GM18519 (cell line): ENCODE data around the gene USP7.

Source experiments
- ATAC-seq: cut with Tn5 transposase; IDR thresholded peaks from one replicate; pipeline ENCODE4 v1.9.1; 2021; ENCODE audit warnings: mild to moderate bottlenecking, moderate library complexity; ENCODE audit not compliant: unreplicated experiment, low FRiP score

USP7 gene

GRCh38 chr16:8867216-8867931 is 96.3 kb downstream of the USP7 start:
- ATAC-seq, result no peak

GRCh38 chr16:8866884-8867215 is 96.9 kb downstream of the USP7 start:
- ATAC-seq, result no peak

DNA sequence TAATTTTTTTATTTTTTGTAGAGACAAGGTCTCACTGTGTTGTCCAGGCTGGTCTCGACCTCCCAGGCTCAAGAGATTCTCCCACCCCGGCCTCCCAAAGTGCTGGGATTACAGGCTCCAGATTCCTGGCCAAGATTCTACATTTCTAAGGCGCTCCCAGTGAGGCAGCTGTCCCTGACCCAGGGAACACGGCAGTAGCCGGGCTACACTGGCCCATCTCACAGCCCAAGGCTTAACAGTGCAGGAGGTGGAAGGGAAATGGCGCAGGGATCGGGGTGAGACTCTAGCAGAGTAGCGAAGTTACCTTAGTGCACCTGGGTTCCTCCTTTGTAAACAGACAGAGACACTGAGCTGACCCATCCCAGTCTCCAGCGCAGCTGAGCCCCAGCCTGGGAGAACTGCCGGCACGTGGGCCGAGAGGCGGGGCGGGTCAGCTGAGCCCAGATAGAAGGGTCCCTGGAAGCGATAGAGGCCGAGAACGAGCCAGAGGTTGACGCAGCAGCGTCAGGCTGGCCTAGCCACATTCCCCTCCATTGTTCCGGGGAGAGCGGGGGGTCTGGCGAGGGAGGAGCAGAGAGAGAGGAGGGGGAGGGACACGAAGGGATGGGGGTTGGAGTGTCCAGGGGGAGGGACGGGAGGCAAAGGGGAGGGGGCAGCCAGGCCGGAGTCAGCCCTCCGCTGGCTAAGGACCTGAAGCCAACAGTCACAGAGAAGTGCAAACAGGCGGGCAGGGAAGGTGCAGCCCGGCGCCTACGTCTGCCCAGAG is 97.4 kb downstream of the USP7 start:
- no peak for ATAC-seq

DNA sequence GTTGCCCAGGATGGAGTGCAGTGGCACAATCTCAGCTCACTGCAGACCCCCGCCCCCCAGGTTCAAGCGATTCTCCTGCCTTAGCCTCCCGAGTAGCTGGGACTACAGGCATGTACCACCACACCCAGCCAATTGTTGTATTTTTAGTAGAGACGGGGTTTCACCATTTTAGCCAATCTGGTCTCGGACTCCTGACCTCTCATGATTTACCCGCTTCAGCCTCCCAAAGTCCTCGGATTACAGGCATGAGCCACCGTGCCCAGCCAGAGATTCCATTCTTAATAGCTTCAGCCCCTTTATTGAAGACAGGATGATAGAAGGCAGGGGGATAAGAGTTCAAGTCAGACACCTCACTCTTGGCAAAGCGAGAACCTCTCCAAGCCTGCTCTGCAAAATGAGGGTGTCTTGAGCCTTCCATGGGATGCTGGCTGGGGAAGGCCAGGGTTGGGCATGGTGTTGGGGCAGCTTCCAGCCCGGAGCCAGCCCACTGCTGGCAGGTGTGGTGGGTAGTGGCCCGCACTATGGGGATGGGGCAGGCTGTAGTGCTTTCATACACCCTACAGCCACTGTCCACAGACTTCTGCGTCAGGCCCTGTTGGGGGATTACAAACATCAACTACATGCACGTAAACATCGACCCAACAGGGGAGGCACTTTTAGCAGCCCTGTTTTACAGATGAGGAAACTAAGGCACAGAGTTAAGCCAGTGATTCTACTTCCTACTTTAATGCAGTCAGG is 98.4 kb downstream of the USP7 start:
- no peak for ATAC-seq

DNA sequence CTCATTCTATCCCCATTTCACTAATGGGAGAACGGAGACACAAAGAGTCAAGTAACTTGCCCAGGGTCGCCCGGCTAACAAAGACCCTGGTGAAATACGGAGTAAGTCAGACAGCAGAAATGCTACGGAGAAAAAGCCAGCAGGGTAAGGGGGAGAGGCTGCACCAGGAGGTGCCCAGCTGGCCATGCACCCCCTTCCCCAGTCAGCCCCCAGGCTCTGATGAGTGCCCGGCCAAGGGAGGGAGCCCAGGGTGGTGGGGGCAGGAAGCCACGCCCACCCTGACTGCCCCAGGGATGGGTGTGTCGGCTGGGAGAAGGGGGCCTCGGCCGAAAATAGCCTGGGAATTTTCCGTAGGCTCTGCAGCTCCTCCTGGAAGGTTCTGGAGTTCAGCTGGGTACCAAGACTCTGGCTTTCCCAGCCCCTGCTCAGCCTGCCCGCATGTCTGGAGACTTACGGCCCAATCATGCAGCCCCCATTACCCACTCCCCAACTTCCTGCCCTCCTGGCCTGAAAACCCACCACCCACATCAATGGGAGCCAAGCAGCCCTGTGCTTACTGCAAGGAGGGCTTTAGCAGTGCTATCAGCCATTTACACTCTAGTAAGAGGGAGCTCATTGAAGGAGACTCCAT is 99.1 kb downstream of the USP7 start:
- ATAC-seq, result no peak

DNA sequence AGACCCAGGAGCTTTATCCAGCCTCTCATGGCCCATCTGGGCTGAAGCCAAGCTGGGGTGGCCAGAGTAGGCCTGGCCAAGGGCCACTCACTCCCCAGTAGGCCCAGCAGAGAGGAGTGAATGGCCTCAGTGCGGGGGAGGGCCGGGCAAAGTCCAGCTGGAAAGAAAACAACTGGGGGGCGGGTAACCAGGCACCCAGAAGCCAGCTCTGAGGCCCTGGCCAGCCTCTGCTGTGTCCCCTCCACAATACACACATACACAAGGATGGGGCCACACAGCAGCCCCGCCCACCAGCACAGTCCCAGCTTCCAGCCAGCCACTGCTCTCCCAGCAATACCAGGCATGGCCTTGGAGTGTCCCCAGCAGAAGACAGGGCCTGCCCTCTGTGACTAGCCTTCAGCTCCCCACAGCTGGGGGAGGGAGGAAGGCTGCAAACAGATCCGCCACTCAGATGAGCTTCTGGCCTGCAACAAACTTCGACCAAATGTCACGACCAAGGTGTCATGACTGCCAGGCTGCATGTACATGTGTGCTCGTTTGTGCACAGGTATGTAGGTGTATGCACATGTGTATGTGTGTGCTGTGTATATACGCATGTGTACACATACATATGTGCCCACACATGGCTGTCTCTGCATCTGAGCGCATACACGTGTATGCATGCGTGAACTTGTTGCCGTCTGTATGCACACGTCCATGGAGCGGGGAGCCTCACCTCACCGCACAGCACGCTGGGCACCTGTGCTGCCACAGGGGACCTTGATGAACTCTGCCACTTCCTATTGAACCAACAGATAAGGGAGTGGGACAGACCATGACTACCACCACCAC is 99.9 kb downstream of the USP7 start:
- ATAC-seq, result no peak

DNA sequence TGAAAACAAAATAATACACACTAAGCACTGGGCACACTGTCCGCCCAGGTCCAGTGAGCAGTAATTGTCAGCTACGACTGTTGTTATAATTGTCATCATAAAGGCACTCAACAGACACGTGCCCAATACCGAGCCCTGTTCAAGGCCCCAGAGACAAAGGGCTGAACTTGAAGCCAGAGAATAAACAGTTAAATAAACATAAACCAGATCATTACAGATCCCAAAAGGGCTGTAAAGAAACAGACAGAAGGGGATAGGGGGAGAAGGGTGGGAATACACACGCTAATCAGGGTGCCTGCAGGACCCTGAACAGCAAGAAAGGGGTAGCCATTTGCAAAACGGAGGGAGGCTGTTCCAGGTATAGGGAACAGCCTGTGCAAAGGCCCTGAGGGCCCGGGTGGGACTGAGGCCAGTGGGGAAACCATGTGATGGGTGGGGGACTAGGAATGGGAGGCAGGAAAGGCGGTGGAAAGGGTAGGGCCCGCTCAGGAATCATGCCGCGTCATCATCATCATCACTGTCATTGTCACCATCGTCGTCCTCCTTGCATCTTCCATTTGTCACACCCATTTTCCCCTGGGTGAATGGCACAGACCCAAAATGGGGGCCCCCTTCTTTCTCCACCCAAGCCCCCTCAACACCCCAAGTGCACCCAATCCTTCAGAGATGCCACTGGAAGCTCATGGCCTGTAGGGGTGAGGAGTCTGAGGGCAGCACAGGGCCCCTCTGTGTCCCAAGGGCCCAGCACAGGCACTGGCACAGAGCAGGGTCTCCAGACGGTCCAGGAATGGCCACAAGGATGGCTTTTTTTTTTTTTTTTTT is 101.2 kb downstream of the USP7 start:
- no peak for ATAC-seq

DNA sequence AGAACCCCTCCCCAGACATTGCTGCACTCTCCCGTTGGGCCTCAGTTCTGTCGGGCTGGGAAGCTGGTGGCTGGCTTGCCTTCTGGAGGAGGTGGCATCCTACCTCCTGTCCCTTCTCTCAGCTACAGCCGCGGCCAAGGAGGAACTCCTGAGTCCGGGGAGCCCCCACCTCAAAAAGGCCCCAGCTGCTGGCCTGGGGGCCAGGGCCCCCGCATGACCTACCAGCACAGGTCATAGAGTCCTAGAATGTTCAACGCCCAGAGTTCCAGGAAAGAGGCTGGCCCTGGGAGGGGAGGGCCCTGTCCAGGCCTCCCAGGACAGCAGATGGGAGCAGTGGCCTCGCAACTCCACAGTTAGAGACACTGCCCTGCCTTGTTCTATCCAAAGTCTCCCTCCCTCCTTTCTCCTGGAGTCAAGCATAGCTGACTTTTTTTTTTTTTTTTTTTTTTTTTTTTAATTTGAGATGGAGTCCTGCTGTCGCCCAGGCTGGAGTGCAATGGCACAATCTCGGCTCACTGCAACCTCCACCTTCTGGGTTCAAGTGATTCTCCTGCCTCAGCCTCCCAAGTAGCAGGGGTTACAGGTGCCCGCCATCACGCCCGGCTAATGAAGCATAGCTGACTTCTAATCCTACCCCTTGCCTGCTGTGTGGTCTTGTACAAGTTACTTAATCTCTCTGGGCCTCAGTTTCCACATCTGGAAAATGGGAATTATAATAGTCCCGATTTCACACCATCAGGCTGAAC is 102.0 kb downstream of the USP7 start:
- ATAC-seq, result no peak

GRCh38 chr16:8859913-8860881 is 103.5 kb downstream of the USP7 start:
- ATAC-seq, result no peak

DNA sequence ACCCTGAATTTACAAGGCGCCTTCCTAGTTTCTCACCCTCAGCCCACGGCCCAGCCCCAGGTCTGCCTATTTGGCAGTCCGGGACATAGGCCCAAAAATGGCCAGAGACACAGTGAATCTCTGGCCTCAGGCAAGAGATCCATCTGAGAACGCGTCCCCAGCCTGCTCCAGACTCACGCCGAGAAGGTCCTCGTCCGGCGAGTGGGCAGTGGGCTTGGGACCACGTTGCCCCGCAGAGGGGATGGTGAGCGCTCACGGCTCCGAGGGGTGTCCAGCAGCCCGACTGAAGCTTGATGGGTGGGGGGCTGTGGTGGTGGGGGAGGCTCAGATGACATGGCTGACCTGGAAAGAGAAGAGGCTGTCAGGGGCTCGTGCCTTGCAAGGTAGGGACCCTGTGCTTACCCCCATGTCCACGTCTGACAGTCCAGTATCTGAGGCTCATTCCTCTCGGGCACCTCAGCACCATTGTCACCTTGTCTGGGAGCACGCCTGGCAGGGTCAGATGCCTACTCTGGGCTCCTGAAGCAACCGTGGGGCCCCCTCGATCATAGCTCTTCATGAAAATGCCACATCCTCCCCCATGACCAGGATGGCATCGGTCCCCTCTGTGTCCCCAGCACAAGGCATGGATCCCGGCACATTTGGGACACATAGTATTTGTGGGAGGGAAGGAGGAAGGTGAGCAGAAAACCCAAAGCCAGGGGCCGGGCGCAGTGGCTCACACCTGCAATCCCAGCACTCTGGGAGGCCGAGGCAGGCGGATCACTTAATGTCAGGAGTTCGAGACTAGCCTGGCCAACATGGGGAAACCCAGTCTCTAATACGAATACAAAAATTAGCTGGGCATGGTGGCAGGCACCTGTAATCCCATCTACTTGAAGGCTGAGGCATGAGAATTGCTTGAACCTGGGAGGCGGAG is 104.5 kb downstream of the USP7 start:
- no peak for ATAC-seq

DNA sequence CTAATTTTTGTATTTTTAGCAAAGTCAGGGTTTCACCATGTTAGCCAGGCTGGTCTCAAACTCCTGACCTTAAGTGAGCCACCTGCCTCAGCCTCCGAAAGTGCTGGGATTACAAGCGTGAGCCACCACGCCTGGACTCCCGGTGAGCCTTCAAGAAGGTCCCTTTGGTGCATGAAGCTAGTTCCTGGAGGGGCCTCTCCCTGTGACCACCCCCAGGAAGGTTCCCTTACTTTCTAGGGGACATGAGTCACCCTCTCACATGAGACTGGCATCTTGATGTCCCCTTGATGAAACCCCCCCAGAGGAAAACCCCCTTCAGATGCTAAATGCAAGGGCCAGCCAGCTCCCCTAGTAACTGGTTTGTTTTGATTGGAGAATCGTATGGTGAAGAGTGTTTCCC is 107.7 kb downstream of the USP7 start:
- no peak for ATAC-seq

- no peak for ATAC-seq
Measured at GRCh38 chr16:8855051-8855786, 108.5 kb downstream of the USP7 start.

DNA sequence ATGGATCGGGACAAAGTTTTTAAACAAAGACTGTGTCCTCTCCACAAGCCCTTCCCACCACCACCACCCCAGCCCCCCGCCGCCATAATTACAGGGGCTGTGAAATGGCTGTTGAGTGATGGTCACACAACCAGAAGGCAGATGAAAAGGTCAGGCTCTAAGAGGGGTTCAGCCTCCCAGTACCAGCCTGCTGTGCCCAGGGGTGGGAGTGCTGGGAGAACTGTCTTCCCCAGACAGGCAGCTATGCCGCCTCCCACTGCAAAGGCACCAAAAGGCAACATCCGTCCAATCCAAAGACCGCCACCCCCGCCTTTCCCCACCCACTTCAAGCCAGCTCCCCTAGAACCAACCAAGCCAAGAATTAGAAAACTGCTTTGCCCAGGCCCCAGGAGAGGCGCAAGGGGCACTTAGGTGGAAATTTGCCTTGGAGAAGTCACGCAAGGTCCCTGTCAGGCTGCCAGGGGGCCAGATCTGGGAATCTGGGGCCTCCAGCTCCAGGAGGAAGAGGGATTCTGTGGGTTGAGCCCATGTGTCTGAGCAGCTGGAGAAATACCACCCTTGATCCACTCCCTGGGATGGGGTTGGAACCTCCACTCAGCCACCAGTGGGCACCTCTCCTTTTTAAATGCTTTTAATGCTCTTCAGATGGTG is 109.3 kb downstream of the USP7 start:
- no peak for ATAC-seq

GRCh38 chr16:8853611-8854010 is 110.1 kb downstream of the USP7 start:
- no peak for ATAC-seq

- ATAC-seq, result no peak
Measured at GRCh38 chr16:8853150-8853549, 110.6 kb downstream of the USP7 start.
